Ovary (tissue), 3 donors: ENCODE measurements around the gene DBH.

ENCODE experiments used
- CTCF ChIP-seq, 3 donors: fragments of 450-650 bp in 2 of 3; fragments of 200-600 bp in 1 of 3; IDR thresholded peaks; one replicate each; pipeline versions ENCODE4 v1.5.1 to v1.8.0; 2016 to 2022; ENCODE audit warnings: antibody characterized with exemption in 3 of 3, mild to moderate bottlenecking in 1 of 3
- EP300 ChIP-seq: sonication (generic); formaldehyde crosslinking; IDR thresholded peaks from one replicate; pipeline ENCODE4 v1.6.1; 2017; ENCODE audit warnings: antibody characterized with exemption
- POLR2A ChIP-seq: fragments of 450-650 bp; IDR thresholded peaks from one replicate; pipeline ENCODE4 v1.6.1; 2017; ENCODE audit warnings: antibody characterized with exemption, mild to moderate bottlenecking, moderate library complexity
- donor health status: DM: no; HTN: no; CAD: no.

GRCh38 chr9:133629221-133630110 lies 6.7 kb upstream of the DBH start:
- no peak for TF ChIP-seq POLR2A
- TF ChIP-seq CTCF (IDR thresholded peaks at IDR 0.05): no peak
- TF ChIP-seq EP300: no peak
